SKM-1 treated with dmso at 0.1 percent for 144 hours (cell line): ENCODE data around the gene LANCL1.
A peak's percentile ranks its signal among the peaks of the same experiment; 100 is the strongest.
"Not testable (repeated sequence)": the region's sequence is repeated elsewhere in the genome, so short reads cannot be mapped to it uniquely, and the experiment has no call there.

Source experiments
- DNase-seq: peaks from one replicate; lab custom pipeline; 2025; ENCODE audit not compliant: unreplicated experiment; lab: John Stamatoyannopoulos, UW

LANCL1 gene

DNA sequence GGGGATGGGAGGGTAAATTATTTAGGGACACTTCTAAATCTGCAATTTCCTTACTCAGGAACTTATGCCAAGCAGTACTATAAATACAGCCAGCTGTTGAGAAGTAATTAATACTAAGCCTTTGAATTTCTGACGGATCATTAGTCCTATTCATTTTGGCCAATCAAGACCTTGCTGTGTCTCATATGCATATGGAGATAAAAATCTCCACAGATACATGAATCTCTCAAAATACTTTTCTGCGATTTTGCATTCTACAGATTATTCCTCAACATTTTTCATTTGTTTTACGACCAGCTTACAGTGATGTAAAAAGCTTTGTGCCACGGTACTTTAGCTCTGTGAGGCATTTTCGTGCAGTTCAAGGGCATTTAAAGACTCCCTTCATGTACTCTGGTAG is 16.7 kb downstream of the LANCL1 start:
- DNase-seq: no peak

DNA sequence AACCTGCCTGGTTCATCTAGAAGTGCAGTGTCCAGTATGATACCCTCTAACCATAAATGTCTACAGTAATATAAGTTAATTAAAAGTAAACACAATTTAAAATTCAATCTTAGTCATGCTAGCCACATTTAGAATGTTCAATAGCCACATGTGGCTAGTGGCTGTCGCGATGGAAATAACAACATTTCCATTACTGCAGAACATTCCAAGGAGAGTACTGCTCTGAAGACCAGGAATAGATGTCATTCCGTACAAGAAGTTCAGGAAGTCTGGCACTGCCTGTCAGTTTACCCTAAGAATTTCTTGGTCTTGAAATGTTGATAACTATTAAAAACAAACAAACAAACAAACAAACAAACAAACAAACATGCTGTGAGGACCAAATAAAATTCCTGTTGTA is 17.2 kb downstream of the LANCL1 start:
- no peak for DNase-seq

DNA sequence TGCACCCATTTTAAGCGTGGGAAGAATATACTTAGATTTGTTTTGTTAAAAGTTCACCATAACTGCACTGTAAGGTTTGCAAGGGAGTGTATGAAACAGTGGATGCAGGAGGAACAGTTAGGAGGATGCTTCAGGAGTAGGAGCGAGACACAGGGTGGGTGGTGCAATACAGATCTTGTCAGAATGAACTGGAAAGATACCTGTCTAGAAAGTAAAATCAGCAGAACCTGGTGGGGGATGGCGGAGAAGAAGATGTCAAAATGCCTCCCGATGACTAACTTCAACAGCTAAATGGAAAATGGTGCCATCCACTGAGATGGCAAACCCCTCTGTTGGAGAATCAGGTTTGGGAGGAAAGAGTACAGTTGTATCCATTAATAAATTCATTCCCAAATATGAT is 18.2 kb downstream of the LANCL1 start:
- DNase-seq: no peak

DNA sequence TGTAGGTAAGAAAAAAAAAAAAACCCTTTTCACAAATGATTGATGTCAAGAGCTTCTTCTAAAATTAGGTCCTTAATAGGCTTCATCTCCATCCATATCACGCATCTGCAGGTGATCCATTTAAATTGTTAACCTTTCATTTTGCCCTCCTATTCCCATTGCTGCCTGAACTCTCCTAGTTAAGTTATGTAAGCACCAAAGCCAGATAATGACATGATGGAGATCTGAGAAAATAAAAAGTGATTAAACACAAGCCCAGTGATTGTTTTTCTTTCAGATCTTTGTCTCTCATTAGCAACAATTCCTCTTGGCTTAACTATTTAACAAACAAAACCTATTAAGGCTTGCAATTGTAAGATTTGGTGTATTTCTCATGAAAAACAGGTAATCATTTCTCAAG is 20.0 kb downstream of the LANCL1 start:
- no peak for DNase-seq

GRCh38 chr2:210454336-210454735 is 22.2 kb downstream of the LANCL1 start:
- DNase-seq: no peak

DNA sequence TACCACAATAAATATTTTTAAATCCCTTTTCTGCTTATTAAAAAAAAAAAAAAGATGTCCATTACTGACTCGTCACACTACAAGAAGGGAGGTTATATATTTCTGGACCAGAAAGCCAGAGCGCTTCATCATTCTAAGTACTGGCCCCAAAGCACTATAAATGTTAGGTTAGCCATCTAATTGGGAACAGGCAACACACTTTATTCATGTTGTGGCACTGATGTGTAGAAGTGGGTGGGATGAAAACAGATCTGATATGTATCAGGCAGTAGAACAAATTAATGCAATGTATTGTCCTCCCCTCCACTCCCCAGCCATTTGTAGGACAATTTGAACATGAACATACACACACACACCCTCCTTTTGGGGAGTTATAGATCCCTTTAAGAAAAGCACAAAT is 24.4 kb downstream of the LANCL1 start:
- no peak for DNase-seq

GRCh38 chr2:210450942-210451341 is 25.6 kb downstream of the LANCL1 start:
- DNase-seq: not testable (repeated sequence)

DNA sequence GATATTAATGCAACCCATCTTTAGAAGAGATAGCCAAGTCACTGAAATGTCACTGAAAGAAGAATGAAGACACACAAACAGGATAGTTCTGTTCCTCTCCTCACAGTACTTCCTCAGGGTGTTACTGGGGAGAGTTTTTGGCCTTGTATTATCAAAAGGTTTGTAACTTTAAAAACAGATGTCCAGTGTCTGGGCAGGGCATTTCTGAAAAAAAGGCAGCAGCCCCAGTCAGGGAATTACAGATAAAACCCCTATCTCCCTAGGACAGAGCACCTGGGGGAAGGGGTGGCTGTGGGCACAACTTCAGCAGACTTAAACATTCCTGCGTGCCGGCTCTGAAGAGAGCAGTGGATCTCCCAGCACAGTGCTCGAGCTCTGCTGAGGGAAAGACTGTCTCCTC is 30.8 kb downstream of the LANCL1 start:
- DNase-seq: no peak

DNA sequence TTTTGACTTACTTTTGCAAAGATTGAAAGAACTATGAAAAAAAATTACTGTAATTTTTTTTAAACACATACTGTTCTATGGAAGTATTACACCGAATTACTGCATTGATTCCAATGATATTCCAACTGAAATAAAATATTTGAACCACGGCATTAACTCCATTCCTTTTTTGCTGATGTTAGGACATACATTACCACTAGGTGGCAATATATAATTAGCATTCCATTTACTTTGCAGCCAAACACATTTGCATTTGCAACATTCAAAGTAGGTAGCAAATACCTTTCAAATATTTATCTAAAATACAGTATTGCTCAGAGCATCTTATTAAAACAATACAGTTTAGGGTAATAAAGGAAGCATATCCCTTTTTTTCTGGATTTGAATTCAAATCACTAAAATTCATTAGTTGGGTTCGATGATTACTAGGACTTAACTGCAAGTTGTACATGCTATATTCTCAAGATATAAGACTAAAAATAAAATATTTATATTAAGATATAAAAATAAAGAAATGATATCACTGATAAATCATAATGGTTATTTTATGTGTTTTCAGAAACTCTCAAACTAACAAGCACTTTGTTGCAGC is 31.3 kb downstream of the LANCL1 start:
- DNase-seq: peak; percentile 32

- DNase-seq: no peak
Observed at GRCh38 chr2:210443527-210443926, 33.0 kb downstream of the LANCL1 start.

GRCh38 chr2:210442878-210443277 is 33.7 kb downstream of the LANCL1 start:
- DNase-seq: peak; percentile 30

- no peak for DNase-seq
Observed at GRCh38 chr2:210442457-210442856, 34.1 kb downstream of the LANCL1 start.

DNA sequence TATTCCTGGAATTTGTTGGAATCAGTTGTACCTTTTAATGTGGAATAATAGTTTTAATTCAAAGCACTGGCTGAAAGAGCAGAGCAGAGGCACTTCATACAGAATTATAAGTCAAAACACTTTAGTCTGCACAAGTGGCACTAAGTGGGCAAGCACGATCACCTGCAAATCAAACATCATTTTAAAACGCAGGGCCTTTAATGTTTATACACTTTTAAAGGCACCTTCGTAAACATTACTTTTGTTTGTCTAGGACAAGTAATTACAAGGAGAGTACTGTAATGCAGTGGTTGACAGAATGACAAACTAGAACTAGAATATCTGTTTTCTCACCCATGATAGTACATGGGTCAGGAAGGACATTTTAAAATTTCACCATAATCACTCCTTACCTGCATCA is 36.4 kb downstream of the LANCL1 start:
- DNase-seq: no peak

DNA sequence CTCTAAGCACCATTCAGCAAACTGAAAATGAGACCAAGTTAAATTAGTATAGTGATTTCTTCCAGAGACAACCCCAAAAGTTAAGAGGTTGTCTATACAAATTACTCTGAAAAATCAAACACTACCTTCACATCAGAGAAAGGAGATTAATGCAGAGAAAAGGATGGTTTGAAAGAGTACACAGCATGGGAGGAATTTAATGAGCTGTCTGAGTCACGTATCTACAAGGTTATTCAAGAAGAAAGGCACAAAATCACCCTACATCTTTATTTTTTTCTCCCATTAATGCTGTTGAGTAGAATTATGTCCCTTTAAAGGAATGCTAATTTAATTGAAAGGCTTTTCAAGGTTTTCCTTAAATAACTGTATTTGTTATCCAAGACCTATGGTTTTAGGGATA is 41.1 kb downstream of the LANCL1 start:
- no peak for DNase-seq

DNA sequence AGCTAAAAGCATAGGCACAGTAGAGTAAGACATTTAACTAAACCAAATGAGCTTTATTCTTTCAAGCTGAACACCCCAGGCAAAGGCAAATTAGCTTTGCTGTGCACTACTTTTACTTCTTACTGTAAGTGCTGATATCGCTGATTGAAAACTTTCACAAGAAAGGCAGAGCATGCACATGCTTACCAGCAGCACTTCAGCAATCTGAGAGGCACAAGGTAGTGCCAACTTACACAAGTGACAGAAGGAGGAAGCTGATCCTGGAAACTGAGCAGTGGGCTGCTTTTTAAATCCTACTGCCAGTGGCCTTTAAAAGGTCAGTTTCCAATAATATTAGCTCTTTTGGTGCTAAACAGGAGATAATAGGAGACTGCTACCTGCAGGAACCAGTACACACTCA is 43.9 kb downstream of the LANCL1 start:
- no peak for DNase-seq

DNA sequence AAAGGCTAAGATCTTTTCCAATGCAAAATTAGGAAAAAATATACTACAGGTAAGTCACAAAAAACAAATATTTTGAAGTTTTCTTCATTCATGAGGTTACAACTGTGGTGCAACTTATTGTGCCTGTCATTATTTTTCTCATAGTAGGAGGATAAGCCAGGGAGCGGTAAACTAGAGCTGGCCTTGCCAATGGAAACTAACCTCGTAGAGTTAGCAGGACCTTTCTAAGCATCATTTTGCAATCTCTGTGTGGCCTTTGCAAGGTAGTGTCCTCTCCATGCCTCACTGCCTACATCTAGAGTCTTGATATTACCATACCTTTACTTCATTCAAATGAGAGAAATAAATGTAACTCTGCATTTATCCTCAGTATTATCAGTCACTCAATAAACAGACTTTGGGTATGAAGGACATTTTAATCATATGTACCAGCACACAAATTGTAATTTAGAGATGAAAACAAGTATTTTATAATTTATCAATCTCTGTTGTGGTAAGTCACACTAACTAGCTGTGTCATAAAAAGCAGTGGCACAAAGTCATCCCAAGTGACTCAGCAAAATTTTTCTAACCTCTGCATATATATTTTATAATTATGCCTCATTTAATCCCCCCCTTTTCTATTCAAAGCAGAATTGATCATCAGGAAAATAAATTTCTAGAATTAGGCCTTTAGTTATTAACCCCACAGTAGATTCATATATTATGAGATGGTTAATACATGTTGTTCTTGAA is 47.0 kb downstream of the LANCL1 start:
- DNase-seq: no peak

DNA sequence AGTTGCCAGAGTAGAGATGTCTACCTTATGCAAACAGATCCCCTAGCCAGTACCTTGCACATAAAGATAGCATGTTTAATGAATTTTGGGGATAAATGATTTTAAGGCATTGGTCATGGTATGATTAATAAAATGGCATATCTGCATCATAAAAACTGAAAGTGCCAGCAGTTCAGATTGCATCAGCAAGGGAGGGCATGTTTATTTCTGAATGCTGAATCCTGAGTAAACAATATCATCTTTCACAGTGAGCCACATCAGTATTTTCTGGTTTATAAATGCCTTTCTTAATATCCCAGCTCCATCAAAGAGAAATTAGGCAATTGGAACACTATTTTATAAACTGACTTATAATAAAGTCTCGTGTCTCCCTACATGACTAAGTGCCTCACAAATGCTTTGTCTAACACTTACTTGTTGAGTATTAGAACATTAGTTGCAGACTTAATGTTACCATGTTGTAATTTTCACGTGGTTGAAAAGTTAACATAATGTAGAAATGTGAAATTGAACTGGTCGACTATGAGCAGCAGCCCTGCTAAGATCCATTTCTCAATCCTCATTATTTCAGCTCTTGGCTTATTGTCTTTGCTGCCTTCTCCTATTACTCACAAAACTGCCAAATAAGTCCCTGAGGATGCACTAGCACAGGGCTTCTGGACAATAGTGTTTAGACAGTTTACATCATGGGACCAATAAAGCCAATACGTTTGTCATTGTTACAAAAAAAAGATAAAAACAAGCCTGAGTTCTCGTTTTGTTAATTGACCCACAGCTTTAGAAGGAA is 48.0 kb downstream of the LANCL1 start:
- DNase-seq: no peak

DNA sequence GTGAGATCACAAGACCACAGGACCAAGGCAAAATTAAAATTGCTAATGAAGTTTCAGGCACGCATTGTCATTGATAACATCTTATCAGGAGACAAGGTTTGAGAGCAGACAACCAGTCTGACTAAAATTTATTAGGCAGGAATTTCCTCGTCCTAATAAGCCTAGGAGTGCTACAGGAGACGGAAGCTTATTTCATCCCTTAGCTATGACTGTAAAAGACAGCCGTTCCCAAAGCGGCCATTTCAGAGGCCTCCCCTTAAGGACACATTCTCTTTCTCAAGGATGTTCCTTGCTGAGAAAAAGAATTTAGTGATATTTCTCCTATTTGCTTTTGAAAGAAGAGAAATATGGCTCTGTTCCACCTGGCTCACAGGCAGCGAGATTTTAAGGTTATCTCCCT is 49.2 kb downstream of the LANCL1 start:
- not testable (repeated sequence) for DNase-seq

DNA sequence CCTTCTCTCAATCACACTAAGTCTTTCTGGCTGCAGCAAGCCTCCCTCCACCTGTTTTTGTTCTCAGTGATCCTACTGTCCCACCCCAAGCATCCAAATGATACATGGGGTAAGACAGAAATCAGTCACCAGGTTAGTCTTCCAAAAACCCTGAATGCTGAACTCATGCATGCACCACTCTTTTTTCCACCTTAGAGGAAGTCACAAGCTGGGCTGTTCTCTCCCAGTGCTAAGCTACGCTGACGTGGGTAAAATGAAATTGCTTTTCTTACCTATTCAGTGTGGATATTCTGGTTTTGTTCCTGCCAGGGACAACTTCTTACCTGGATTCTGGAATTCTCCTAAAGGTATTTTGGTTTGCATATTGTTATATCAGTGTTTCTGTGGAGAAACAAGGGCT is 54.2 kb downstream of the LANCL1 start:
- no peak for DNase-seq

GRCh38 chr2:210421916-210422315 is 54.6 kb downstream of the LANCL1 start:
- peak; percentile 5 for DNase-seq

GRCh38 chr2:210412660-210413059 is 63.9 kb downstream of the LANCL1 start:
- no peak for DNase-seq

GRCh38 chr2:210410542-210410941 is 66.0 kb downstream of the LANCL1 start:
- no peak for DNase-seq
